HG02973 (cell line): Measurements from ENCODE around the gene TLN1.

Experiments used
- ATAC-seq: cut with Tn5 transposase; IDR thresholded peaks from one replicate; pipeline ENCODE4 v1.9.1; 2021; ENCODE audit warnings: moderate library complexity; ENCODE audit not compliant: unreplicated experiment

The TLN1 gene

GRCh38 chr9:35686222-35687203 lies 45.5 kb downstream of the TLN1 start:
- ATAC-seq, result no peak

- ATAC-seq, result no peak
Measured at GRCh38 chr9:35685506-35685905, 46.5 kb downstream of the TLN1 start.

GRCh38 chr9:35684921-35685320 lies 47.1 kb downstream of the TLN1 start:
- ATAC-seq, result no peak

GRCh38 chr9:35683323-35683722 lies 48.7 kb downstream of the TLN1 start:
- no peak for ATAC-seq

GRCh38 chr9:35682520-35683315 lies 49.3 kb downstream of the TLN1 start:
- no peak for ATAC-seq

- ATAC-seq, result no peak
Measured at GRCh38 chr9:35682051-35682450, 49.9 kb downstream of the TLN1 start.

GRCh38 chr9:35681341-35682002 lies 50.5 kb downstream of the TLN1 start:
- no peak for ATAC-seq

GRCh38 chr9:35680331-35681105 lies 51.5 kb downstream of the TLN1 start:
- ATAC-seq, result peak; percentile 45

- ATAC-seq, result no peak
Measured at GRCh38 chr9:35679766-35680330, 52.1 kb downstream of the TLN1 start.

- no peak for ATAC-seq
Measured at GRCh38 chr9:35679091-35679490, 52.9 kb downstream of the TLN1 start.

GRCh38 chr9:35675732-35676392 lies 56.1 kb downstream of the TLN1 start:
- ATAC-seq, result no peak

- no peak for ATAC-seq
Measured at GRCh38 chr9:35675204-35675603, 56.8 kb downstream of the TLN1 start.

- ATAC-seq, result no peak
Measured at GRCh38 chr9:35674025-35674361, 58.0 kb downstream of the TLN1 start.

GRCh38 chr9:35673132-35674024 lies 58.6 kb downstream of the TLN1 start, which contains the start of gene CA9:
Gene CA9, plus strand, starts transcription at chr9:35673928. Its CDS starts 32 bp downstream, at chr9:35673960.
- no peak for ATAC-seq

- ATAC-seq, result no peak
Measured at GRCh38 chr9:35669331-35670145, 62.5 kb downstream of the TLN1 start.

- no peak for ATAC-seq
Measured at GRCh38 chr9:35667939-35668338, 64.1 kb downstream of the TLN1 start.

- ATAC-seq, result no peak
Measured at GRCh38 chr9:35666549-35666948, 65.4 kb downstream of the TLN1 start.

GRCh38 chr9:35666045-35666444 lies 66.0 kb downstream of the TLN1 start:
- no peak for ATAC-seq
